SK-N-SH treated with all-trans-retinoic acid at 6 μM for 48 hours (cell line): ENCODE data around the gene TSPAN18.

ENCODE experiments used
- POU6F1 ChIP-seq: fragments of 250-450 bp; sonication (Bioruptor Pico); IDR thresholded peaks from 2 replicates; pipeline ENCODE4 v1.8.0; 2021; ENCODE audit warnings: low read depth, mild to moderate bottlenecking, moderate library complexity, borderline replicate concordance
- RARB ChIP-seq: fragments of 250-450 bp; sonication (Bioruptor Pico); IDR thresholded peaks from 2 replicates; pipeline ENCODE4 v1.8.0; 2021; ENCODE audit warnings: mild to moderate bottlenecking, moderate library complexity
- SNAI2 ChIP-seq: fragments of 250-450 bp; sonication (Bioruptor Pico); IDR thresholded peaks from 2 replicates; pipeline ENCODE4 v1.5.0; 2020; ENCODE audit warnings: mild to moderate bottlenecking, moderate library complexity
- TCF4 ChIP-seq: fragments of 250-450 bp; sonication (Bioruptor Pico); IDR thresholded peaks from 2 replicates; pipeline ENCODE4 v1.8.0; 2021; ENCODE audit warnings: mild to moderate bottlenecking, moderate library complexity, borderline replicate concordance
- ZFP3 ChIP-seq: fragments of 250-450 bp; sonication (Bioruptor Pico); IDR thresholded peaks from 2 replicates; pipeline ENCODE4 v1.5.0; 2020; ENCODE audit warnings: mild to moderate bottlenecking, moderate library complexity
- ZFP30 ChIP-seq: fragments of 450-650 bp; formaldehyde crosslinking; IDR thresholded peaks from 2 replicates; pipeline ENCODE4 v1.5.0; 2022; ENCODE audit warnings: mild to moderate bottlenecking, moderate library complexity
- ZNF565 ChIP-seq: fragments of 450-650 bp; formaldehyde crosslinking; conservative IDR thresholded peaks from 2 replicates; pipeline ENCODE4 v1.5.0; 2020; ENCODE audit warnings: low read depth, mild to moderate bottlenecking, moderate library complexity
- ZNF8 ChIP-seq: fragments of 450-650 bp; formaldehyde crosslinking; IDR thresholded peaks from 2 replicates; pipeline ENCODE4 v1.5.0; 2020; ENCODE audit warnings: mild to moderate bottlenecking, moderate library complexity
- TF ChIP-seq, protein P1 (sequence below): fragments of 250-450 bp; sonication (Bioruptor Pico); IDR thresholded peaks from 2 replicates; pipeline ENCODE4 v1.8.0; 2020; ENCODE audit warnings: mild to moderate bottlenecking, moderate library complexity, borderline replicate concordance
- TF ChIP-seq, protein P2 (sequence below): fragments of 250-450 bp; sonication (Bioruptor Pico); IDR thresholded peaks from 2 replicates; pipeline ENCODE4 v1.5.0; 2020; ENCODE audit warnings: mild to moderate bottlenecking, moderate library complexity

DNA sequence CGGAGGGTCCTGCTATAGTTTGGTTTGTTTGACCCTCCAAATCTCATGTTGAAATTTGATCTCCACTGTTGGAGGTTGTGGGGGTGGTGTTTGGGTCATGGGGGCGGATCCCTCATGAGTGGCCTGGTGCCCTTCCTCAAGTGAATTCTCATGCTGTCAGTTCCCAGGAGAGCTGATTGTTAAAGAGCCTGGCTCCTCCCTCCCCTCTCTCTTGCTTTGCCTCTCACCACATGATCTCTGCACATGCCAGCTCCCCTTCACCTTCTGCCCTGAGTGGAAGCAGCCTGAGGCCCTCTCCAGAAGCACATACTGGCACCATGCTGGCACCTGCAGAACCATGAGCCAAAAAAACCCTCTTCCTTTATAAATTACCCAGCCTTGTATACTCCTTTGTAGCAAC is 7.1 kb downstream of the TSPAN18 start:
- TF ChIP-seq ZNF565 (no peak), SNAI2 (CRISPR knock-in tag) (no peak), ZFP3 (CRISPR knock-in tag) (no peak), TCF4 (no peak), POU6F1 (CRISPR knock-in tag) (no peak), ZNF8 (CRISPR knock-in tag) (no peak), ZFP30 (no peak), RARB (no peak)
- TF ChIP-seq, protein P1, sequence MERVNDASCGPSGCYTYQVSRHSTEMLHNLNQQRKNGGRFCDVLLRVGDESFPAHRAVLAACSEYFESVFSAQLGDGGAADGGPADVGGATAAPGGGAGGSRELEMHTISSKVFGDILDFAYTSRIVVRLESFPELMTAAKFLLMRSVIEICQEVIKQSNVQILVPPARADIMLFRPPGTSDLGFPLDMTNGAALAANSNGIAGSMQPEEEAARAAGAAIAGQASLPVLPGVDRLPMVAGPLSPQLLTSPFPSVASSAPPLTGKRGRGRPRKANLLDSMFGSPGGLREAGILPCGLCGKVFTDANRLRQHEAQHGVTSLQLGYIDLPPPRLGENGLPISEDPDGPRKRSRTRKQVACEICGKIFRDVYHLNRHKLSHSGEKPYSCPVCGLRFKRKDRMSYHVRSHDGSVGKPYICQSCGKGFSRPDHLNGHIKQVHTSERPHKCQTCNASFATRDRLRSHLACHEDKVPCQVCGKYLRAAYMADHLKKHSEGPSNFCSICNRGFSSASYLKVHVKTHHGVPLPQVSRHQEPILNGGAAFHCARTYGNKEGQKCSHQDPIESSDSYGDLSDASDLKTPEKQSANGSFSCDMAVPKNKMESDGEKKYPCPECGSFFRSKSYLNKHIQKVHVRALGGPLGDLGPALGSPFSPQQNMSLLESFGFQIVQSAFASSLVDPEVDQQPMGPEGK: no peak
- TF ChIP-seq, protein P2, sequence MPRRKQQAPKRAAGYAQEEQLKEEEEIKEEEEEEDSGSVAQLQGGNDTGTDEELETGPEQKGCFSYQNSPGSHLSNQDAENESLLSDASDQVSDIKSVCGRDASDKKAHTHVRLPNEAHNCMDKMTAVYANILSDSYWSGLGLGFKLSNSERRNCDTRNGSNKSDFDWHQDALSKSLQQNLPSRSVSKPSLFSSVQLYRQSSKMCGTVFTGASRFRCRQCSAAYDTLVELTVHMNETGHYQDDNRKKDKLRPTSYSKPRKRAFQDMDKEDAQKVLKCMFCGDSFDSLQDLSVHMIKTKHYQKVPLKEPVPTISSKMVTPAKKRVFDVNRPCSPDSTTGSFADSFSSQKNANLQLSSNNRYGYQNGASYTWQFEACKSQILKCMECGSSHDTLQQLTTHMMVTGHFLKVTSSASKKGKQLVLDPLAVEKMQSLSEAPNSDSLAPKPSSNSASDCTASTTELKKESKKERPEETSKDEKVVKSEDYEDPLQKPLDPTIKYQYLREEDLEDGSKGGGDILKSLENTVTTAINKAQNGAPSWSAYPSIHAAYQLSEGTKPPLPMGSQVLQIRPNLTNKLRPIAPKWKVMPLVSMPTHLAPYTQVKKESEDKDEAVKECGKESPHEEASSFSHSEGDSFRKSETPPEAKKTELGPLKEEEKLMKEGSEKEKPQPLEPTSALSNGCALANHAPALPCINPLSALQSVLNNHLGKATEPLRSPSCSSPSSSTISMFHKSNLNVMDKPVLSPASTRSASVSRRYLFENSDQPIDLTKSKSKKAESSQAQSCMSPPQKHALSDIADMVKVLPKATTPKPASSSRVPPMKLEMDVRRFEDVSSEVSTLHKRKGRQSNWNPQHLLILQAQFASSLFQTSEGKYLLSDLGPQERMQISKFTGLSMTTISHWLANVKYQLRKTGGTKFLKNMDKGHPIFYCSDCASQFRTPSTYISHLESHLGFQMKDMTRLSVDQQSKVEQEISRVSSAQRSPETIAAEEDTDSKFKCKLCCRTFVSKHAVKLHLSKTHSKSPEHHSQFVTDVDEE (CRISPR knock-in tag): no peak
